Thyroid gland (tissue), 4 donors: ENCODE measurements around the gene PARL. TPM values are rescaled to one million over a fixed set of nuclear protein-coding genes. Genes with fewer than 3 reads are reported as not detected.

Experiments
- DNase-seq, 2 donors: peaks; one replicate each; pipeline ENCODE4 v3.0.0-alpha.2; 2019
- H3K27ac ChIP-seq, 3 donors: fragments of 200-600 bp; sonication (generic); 1 replicate in 2 of 3; 2 replicates in 1 of 3; pipeline ENCODE4 v1.5.1; 2016 to 2019; ENCODE audit warnings: mild to moderate bottlenecking in 1 of 3, moderate library complexity in 1 of 3
- H3K27me3 ChIP-seq: fragments of 200-600 bp; sonication (generic); one replicate; pipeline ENCODE4 v1.5.1; 2019
- H3K36me3 ChIP-seq, 2 donors: fragments of 200-600 bp; sonication (generic); one replicate each; pipeline ENCODE4 v1.5.1; 2016 to 2019
- H3K4me1 ChIP-seq, 2 donors: fragments of 200-600 bp; sonication (generic); one replicate each; pipeline ENCODE4 v1.5.1; 2017 to 2019
- H3K4me3 ChIP-seq, 3 donors: fragments of 200-600 bp; sonication (generic); replicated peaks in 1 of 3; 1 replicate in 2 of 3; 2 replicates in 1 of 3; pipeline ENCODE4 v1.5.1; 2016; ENCODE audit warnings: mild to moderate bottlenecking in 1 of 3
- H3K9me3 ChIP-seq: fragments of 200-600 bp; sonication (generic); one replicate; pipeline ENCODE4 v1.5.1; 2017
- POLR2A ChIP-seq, 2 donors: fragments of 450-650 bp; IDR thresholded peaks; one replicate each; pipeline ENCODE4 v1.6.1; 2017; ENCODE audit warnings: antibody characterized with exemption in 2 of 2, mild to moderate bottlenecking in 2 of 2, moderate library complexity in 1 of 2
- WGBS, 2 donors: methylation state at CpG; one replicate each; pipeline ENCODE4 v1.1.5; 2017; 5-methylcytosine and 5-hydroxymethylcytosine counted together
- intact Hi-C: fragments of 100-400 bp; cut with DNase I; formaldehyde crosslinking; loops from one replicate; pipeline ENCODE4 v1.15.1; 2023
- total RNA-seq, 4 donors: library from RNA; depleted of rRNA; stranded (reverse); fragments of >200 nt; gene quantifications; one replicate each; pipeline ENCODE4 v1.2.3, GENCODE V29; 2016
- TF ChIP-seq, protein P1 (sequence below), 6 experiments: fragments of 200-600 bp in 3 of 6; fragments of 450-650 bp in 3 of 6; sonication (generic) in 3 of 6; IDR thresholded peaks; one replicate each; pipeline ENCODE4 v1.5.1; 2016 to 2019; ENCODE audit warnings: antibody characterized with exemption in 6 of 6, mild to moderate bottlenecking in 2 of 6, inconsistent platforms in 1 of 6, moderate library complexity in 1 of 6

PARL gene
- total RNA-seq, 4 donors from 2014 or later, result 33.8 to 52.0 (median 42.6) TPM

DNA sequence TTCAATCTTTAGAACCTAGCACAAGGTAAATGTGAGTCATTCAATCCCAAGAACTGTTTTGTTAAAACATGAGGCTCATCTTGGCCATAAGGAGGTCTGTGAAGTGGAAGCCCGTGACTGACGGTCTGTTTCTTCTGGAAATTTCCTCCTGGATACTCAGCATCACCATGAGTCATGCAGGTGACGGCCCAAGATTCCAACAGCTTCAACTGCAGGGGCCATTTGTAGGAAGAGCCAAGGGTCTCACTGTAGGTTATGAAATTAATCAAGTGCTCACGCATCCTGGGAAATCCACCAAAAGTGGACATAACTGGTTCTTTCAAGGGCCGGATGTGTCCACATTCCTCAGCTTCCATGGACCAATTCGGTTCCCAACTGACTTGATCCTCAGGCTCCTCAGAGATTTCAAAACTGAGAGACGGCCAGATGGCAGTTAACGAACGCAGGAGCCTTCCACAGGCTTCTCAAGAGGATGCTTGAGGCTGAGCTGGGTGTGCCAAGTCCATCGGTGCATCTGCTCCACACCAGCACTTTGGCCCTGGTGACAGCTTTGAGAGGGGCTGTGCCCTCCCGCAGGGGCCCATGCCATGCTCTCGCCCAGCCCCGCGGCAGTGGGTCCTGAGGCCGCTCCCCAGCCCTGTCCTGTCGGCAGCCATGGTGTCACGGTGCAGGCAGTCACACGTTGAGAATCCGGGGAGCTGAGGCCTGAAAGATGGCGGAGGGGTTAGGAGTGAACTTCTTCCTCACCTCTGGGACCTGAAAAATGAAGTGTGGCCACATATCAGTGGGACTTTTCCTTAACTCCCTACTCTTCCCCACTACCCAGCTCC, 67.8 kb downstream of the PARL start:
- DNase-seq, result no peak
- Histone ChIP-seq H3K4me3 (no peak overlapping the region), H3K9me3 (no peaks in the 10 kb centered on the region), H3K36me3 (no peaks in the 10 kb centered on the region), H3K27ac (no peak overlapping the region), H3K4me1 (peaks cover 0 to 3% of the 10 kb centered on the region in 2 donors), H3K27me3 (no peaks in the 10 kb centered on the region)
- intact Hi-C loops, result no loop called here
- 73 to 81% methylated on average over 16 to 19 of the region's 20 CpGs for WGBS, 2 donors
- TF ChIP-seq POLR2A (IDR thresholded peaks at IDR 0.05), result no peak
- TF ChIP-seq, protein P1, sequence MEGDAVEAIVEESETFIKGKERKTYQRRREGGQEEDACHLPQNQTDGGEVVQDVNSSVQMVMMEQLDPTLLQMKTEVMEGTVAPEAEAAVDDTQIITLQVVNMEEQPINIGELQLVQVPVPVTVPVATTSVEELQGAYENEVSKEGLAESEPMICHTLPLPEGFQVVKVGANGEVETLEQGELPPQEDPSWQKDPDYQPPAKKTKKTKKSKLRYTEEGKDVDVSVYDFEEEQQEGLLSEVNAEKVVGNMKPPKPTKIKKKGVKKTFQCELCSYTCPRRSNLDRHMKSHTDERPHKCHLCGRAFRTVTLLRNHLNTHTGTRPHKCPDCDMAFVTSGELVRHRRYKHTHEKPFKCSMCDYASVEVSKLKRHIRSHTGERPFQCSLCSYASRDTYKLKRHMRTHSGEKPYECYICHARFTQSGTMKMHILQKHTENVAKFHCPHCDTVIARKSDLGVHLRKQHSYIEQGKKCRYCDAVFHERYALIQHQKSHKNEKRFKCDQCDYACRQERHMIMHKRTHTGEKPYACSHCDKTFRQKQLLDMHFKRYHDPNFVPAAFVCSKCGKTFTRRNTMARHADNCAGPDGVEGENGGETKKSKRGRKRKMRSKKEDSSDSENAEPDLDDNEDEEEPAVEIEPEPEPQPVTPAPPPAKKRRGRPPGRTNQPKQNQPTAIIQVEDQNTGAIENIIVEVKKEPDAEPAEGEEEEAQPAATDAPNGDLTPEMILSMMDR (IDR thresholded peaks at IDR 0.05), result no peak

DNA sequence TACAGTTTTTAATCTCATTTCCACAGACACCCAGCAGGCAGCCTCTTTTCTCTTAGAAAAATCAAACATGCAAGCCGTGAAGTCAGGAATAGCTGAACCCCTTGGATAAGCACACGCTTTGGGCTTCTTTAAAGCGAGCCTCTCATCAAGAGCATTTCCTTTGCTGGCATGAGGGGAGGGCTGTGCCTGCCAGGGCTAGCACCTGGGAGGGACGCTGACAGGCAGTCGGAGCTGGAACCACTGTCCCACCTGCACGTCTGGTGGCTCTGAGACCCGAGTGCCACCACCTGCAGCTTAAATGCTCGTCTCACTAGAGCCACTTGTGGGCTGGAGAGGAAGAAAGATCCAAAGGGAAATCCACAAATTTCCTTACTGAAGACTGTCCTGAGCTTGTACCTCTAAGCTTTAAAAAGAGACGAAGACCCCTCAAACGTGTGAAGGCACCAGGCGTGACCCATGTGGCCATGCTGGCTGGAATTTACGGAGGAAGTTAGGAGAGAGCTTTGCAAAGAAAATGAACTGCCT, 68.7 kb downstream of the PARL start:
- no peak overlapping the region for H3K27ac ChIP-seq
- intact Hi-C loops, result no loop called here
- WGBS, 2 donors, result 83 to 84% methylated on average over 11 to 12 of the region's 12 CpGs
- H3K27me3 ChIP-seq, result no peaks in the 10 kb centered on the region
- H3K4me3 ChIP-seq, result no peak overlapping the region
- peaks cover 0 to 3% of the 10 kb centered on the region in 2 donors for H3K4me1 ChIP-seq
- no peak for TF ChIP-seq POLR2A (IDR thresholded peaks at IDR 0.05)
- TF ChIP-seq, protein P1 (IDR thresholded peaks at IDR 0.05), result no peak
- H3K9me3 ChIP-seq, result no peaks in the 10 kb centered on the region
- no peak for DNase-seq
- H3K36me3 ChIP-seq, result peaks cover 2 to 6% of the 10 kb centered on the region in 2 donors

DNA sequence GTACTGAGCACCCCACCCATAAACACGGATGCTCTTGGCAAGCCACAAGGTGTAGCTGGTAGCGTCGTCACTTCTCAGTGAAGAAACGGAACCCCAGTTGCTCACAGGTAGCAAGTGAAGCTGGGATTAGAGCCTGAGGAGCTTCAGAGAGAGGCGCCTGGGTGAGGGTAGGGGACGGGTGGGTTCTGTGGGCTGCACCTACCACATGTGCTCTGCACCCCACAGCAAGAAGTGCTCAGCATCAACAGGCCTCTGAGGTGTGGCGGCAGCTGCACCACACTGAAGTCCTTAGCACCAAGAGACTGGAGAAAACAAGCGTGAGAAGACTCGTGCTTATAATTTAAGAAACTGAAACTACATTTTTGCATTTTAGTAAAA, 69.1 kb downstream of the PARL start:
- intact Hi-C loops, result no loop called here
- no peaks in the 10 kb centered on the region for H3K9me3 ChIP-seq
- H3K4me3 ChIP-seq, result no peak overlapping the region
- TF ChIP-seq POLR2A (IDR thresholded peaks at IDR 0.05), result no peak
- TF ChIP-seq, protein P1 (IDR thresholded peaks at IDR 0.05), result no peak
- H3K4me1 ChIP-seq, result peaks cover 0 to 3% of the 10 kb centered on the region in 2 donors
- no peak for DNase-seq
- peaks cover 6 to 11% of the 10 kb centered on the region in 2 donors for H3K36me3 ChIP-seq
- H3K27me3 ChIP-seq, result no peaks in the 10 kb centered on the region
- 82 to 86% methylated on average over 9 of the region's 9 CpGs for WGBS, 2 donors
- H3K27ac ChIP-seq, result no peak overlapping the region

DNA sequence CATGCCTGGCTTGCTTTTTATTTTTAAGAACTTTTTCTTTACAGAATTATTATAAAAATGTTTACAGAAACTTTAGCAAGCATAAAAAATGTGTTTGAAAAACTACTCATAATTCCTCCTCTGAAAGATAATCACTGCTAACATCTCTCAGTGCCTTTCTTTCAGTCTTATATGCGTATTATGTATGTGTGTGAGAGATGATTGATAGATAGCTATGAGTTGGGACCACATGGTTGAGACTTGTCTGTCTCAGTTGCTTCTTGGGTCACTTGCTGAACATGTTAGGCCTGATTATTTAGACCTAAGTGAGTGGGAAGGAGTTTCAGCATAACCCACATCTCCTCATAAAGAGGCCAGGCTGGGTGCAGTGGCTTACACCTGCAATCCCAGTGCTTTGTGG, 70.4 kb downstream of the PARL start:
- WGBS, 2 donors, result 100% methylated on average over 1 of the region's 1 CpG
- peaks cover 0 to 3% of the 10 kb centered on the region in 2 donors for H3K4me1 ChIP-seq
- TF ChIP-seq, protein P1 (IDR thresholded peaks at IDR 0.05), result no peak
- no peak for TF ChIP-seq POLR2A (IDR thresholded peaks at IDR 0.05)
- H3K27me3 ChIP-seq, result no peaks in the 10 kb centered on the region
- no peaks in the 10 kb centered on the region for H3K9me3 ChIP-seq
- no peak overlapping the region for H3K4me3 ChIP-seq
- H3K36me3 ChIP-seq, result peaks cover 19 to 24% of the 10 kb centered on the region in 2 donors
- DNase-seq, result no peak
- intact Hi-C loops, result no loop called here
- H3K27ac ChIP-seq, result no peak overlapping the region
